HepG2 (cell line): ENCODE measurements around the gene ABTB2. TPM values are rescaled to one million over a fixed set of nuclear protein-coding genes. Genes with fewer than 3 reads are reported as not detected.

Experiments used
- BRD4 ChIP-seq: sonication (generic); formaldehyde crosslinking; IDR thresholded peaks from 2 replicates; pipeline ENCODE4 v1.4.0; 2020; ENCODE audit warnings: missing genetic modification reagents
- E2F1 ChIP-seq: sonication (generic); formaldehyde crosslinking; IDR thresholded peaks from 2 replicates; pipeline ENCODE4 v1.5.0; 2020; ENCODE audit warnings: missing genetic modification reagents
- FOXK2 ChIP-seq: fragments of 450-650 bp; IDR thresholded peaks from 2 replicates; pipeline ENCODE4 v1.6.1; 2016
- GLI4 ChIP-seq: sonication (generic); formaldehyde crosslinking; IDR thresholded peaks from 2 replicates; pipeline ENCODE4 v1.5.1; 2020; ENCODE audit warnings: missing genetic modification reagents, mild to moderate bottlenecking, moderate library complexity, borderline replicate concordance
- IKZF5 ChIP-seq: IDR thresholded peaks from 2 replicates; pipeline ENCODE4 v1.6.1; 2018; ENCODE audit warnings: missing genetic modification reagents, mild to moderate bottlenecking, missing compliant biosample characterization
- KDM5A ChIP-seq: fragments of 200-600 bp; sonication (generic); IDR thresholded peaks from 2 replicates; pipeline ENCODE4 v1.7.0; 2018; ENCODE audit warnings: antibody characterized with exemption, mild to moderate bottlenecking, low read length, borderline replicate concordance
- MEF2D ChIP-seq: sonication (generic); formaldehyde crosslinking; IDR thresholded peaks from 2 replicates; pipeline ENCODE4 v1.5.1; 2020; ENCODE audit warnings: mild to moderate bottlenecking, missing genetic modification reagents
- MXI1 ChIP-seq: IDR thresholded peaks from 3 replicates; pipeline ENCODE4 v1.6.1; 2012; ENCODE audit warnings: low read depth, low read length, inconsistent platforms, borderline replicate concordance
- NFYB ChIP-seq: sonication (generic); formaldehyde crosslinking; IDR thresholded peaks from 2 replicates; pipeline ENCODE4 v1.4.0; 2020; ENCODE audit warnings: missing genetic modification reagents
- SMC3 ChIP-seq: IDR thresholded peaks from 2 replicates; pipeline ENCODE4 v1.6.1; 2011; ENCODE audit warnings: low read length, improper control_type of control experiment
- SOX6 ChIP-seq, 2 experiments: fragments of 450-650 bp in 1 of 2; sonication (generic) in 1 of 2; formaldehyde crosslinking in 1 of 2; IDR thresholded peaks; 2 replicates each; pipeline versions ENCODE4 v1.4.0 to v1.6.1; 2017 to 2020; ENCODE audit warnings: antibody characterized with exemption in 1 of 2, mild to moderate bottlenecking in 1 of 2, missing genetic modification reagents in 1 of 2
- TARDBP ChIP-seq: sonication (generic); formaldehyde crosslinking; IDR thresholded peaks from 2 replicates; pipeline ENCODE4 v1.8.0; 2022; ENCODE audit warnings: mild to moderate bottlenecking, missing genetic modification reagents
- TCF12 ChIP-seq, 2 experiments: fragments of 450-650 bp in 1 of 2; sonication (generic) in 1 of 2; formaldehyde crosslinking in 1 of 2; IDR thresholded peaks; 2 replicates each; pipeline versions ENCODE4 v1.6.1 to v1.8.0; 2017 to 2022; ENCODE audit warnings: antibody characterized with exemption in 1 of 2, mild to moderate bottlenecking in 1 of 2, missing genetic modification reagents in 1 of 2, moderate library complexity in 1 of 2
- TERF1 ChIP-seq: sonication (generic); formaldehyde crosslinking; IDR thresholded peaks from 2 replicates; pipeline ENCODE4 v1.8.0; 2022; ENCODE audit warnings: mild to moderate bottlenecking, missing genetic modification reagents, moderate library complexity
- ZBTB2 ChIP-seq: sonication (generic); formaldehyde crosslinking; IDR thresholded peaks from 2 replicates; pipeline ENCODE4 v1.8.0; 2022; ENCODE audit warnings: low read depth, missing genetic modification reagents
- ZNF124 ChIP-seq: sonication (generic); formaldehyde crosslinking; IDR thresholded peaks from 2 replicates; pipeline ENCODE4 v1.4.0; 2020; ENCODE audit warnings: missing genetic modification reagents
- ZNF296 ChIP-seq: sonication (generic); formaldehyde crosslinking; conservative IDR thresholded peaks from 2 replicates; pipeline ENCODE4 v1.5.0; 2020; ENCODE audit warnings: mild to moderate bottlenecking, missing genetic modification reagents
- ZNF354B ChIP-seq: sonication (generic); formaldehyde crosslinking; IDR thresholded peaks from 2 replicates; pipeline ENCODE4 v1.8.0; 2022; ENCODE audit warnings: mild to moderate bottlenecking, missing genetic modification reagents
- ZNF432 ChIP-seq: sonication (generic); formaldehyde crosslinking; IDR thresholded peaks from 2 replicates; pipeline ENCODE4 v1.5.0; 2020; ENCODE audit warnings: missing genetic modification reagents, mild to moderate bottlenecking, borderline replicate concordance
- ZNF510 ChIP-seq: sonication (generic); formaldehyde crosslinking; IDR thresholded peaks from 2 replicates; pipeline ENCODE4 v1.4.0; 2020; ENCODE audit warnings: low read depth, mild to moderate bottlenecking, missing genetic modification reagents
- ZNF839 ChIP-seq: sonication (generic); formaldehyde crosslinking; IDR thresholded peaks from 2 replicates; pipeline ENCODE4 v1.4.0; 2020; ENCODE audit warnings: missing genetic modification reagents, mild to moderate bottlenecking, borderline replicate concordance
- ZSCAN25 ChIP-seq: sonication (generic); formaldehyde crosslinking; IDR thresholded peaks from 2 replicates; pipeline ENCODE4 v1.8.0; 2022; ENCODE audit warnings: mild to moderate bottlenecking, missing genetic modification reagents
- ZXDC ChIP-seq: sonication (generic); formaldehyde crosslinking; IDR thresholded peaks from 2 replicates; pipeline ENCODE4 v1.5.0; 2020; ENCODE audit warnings: mild to moderate bottlenecking, missing genetic modification reagents
- polyA plus RNA-seq, 8 experiments: library from polyadenylated mRNA; depleted of rRNA in 3 of 8; stranded (reverse) in 7 of 8; unstranded in 1 of 8; fragments of >200 nt; fragmentation: Illumina TruSeq in 4 of 8; extraction: Trizol in 4 of 8; gene quantifications; 2 replicates each; pipeline versions ENCODE4 v1.2.1 to v1.2.3, GENCODE V29; 2011 to 2016; ENCODE audit warnings: low read depth in 4 of 8, missing spikeins in 1 of 8, mixed read lengths in 1 of 8; ENCODE audit not compliant: insufficient read depth in 1 of 8
- total RNA-seq, 5 experiments: library from RNA; depleted of rRNA; stranded (reverse); fragments of >200 nt; fragmentation: Illumina TruSeq; extraction: Trizol; gene quantifications; 2 replicates each; pipeline ENCODE4 v1.2.3, GENCODE V29; 2016; ENCODE audit warnings: low read depth in 1 of 5

Gene ABTB2
- total and polyA plus RNA-seq, 2 of the 13 experiments (the other 11 are each of a cell fraction or from before 2014, with no cell fraction given): 5.1 to 15.4 TPM

- TF ChIP-seq IKZF5 (CRISPR knock-in tag) (0 out of 2 replicates have a peak, but pooled peaks have one; percentile 19), GLI4 (CRISPR knock-in tag) (no peak), TERF1 (CRISPR knock-in tag) (no peak), SMC3 (peak; percentile 52), TCF12 (IDR thresholded peaks at IDR 0.05) (no peak), TCF12 (CRISPR knock-in tag; IDR thresholded peaks at IDR 0.05) (no peak), ZNF296 (CRISPR knock-in tag) (no peak), E2F1 (CRISPR knock-in tag) (no peak), ZNF432 (no peak), ZNF354B (CRISPR knock-in tag) (no peak), ZXDC (CRISPR knock-in tag) (no peak), BRD4 (no peak), ZNF124 (CRISPR knock-in tag) (no peak), ZBTB2 (CRISPR knock-in tag) (no peak), FOXK2 (no peak), MXI1 (no peak), MEF2D (CRISPR knock-in tag) (peak; percentile 4; the same call in 1 of the 2 replicates), ZNF839 (no peak), ZNF510 (CRISPR knock-in tag) (no peak), NFYB (CRISPR knock-in tag) (no peak), KDM5A (no peak), TARDBP (CRISPR knock-in tag) (peak; percentile 40; the same call in 1 of the 2 replicates), SOX6 (IDR thresholded peaks at IDR 0.05) (no peak), SOX6 (CRISPR knock-in tag; IDR thresholded peaks at IDR 0.05) (peak; percentile 75), ZSCAN25 (CRISPR knock-in tag) (no peak)
These were observed 48.8 kb downstream of the ABTB2 start (continued) for GRCh38 chr11:34308913-34309585.
